ENCODE results near the gene CD300LD. TPM values are rescaled to one million over a fixed set of nuclear protein-coding genes. Genes with fewer than 3 reads are reported as not detected.

The CD300LD gene
- total and polyA plus RNA-seq, 2 experiments from 2014 or later = not detected

DNA sequence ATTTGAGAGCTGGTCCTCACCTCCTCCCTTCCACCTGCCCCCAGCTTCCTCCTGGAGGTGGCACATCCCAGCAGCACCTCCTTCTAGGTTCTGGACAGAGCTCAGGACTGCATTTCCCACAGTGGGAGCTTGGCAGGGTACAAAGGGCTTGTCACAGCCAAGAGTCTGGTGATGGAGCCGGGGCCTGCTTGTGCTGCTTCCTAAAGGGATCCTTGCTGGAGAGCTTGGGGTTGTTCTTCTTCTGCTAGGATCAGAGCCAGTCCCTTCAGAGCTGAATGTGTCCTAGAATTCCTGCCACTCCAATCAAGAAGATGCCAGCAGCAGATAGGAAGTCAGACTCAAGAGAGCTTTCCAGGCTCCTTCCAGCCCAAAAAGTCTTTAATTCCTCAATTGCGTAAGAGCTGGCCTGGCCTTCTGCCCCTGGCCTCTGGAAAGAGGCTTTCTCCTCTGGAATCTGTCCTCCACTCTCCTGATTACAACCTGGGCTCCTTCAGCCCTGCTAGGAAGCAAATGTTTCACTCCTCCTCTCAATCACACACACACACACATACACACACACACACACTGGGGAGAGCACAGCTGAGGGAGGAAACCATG is 27.1 kb upstream of the CD300LD start:
- no peak overlapping the region for H2AFZ ChIP-seq
- no peak overlapping the region for H3K4me3 ChIP-seq
- no peaks in the 10 kb centered on the region for H4K20me1 ChIP-seq (ENCODE audit: insufficient read depth, poor library complexity, severe bottlenecking)
- H3K79me2 ChIP-seq = no peaks in the 10 kb centered on the region
- no peaks in the 10 kb centered on the region for H3K9me2 ChIP-seq (replicated peaks; ENCODE audit: insufficient read depth)
- 71% methylated on average over 2 of the region's 2 CpGs for WGBS (ENCODE audit: low lambda C conversion rate, missing lambda C conversion rate)
- H3K9me3 ChIP-seq (ENCODE audit: low read depth) = no peaks in the 10 kb centered on the region
- no peaks in the 10 kb centered on the region for H3K27me3 ChIP-seq
- peak; percentile 19 for DNase-seq (ENCODE audit: low spot score)
- no peak for TF ChIP-seq EZH2 (IDR thresholded peaks at IDR 0.05; ENCODE audit: borderline replicate concordance)
- TF ChIP-seq EZH2phosphoT487 (IDR thresholded peaks at IDR 0.05; ENCODE audit: low read depth, severe bottlenecking, unreplicated experiment) = no peak
- no peak for TF ChIP-seq CTCF (IDR thresholded peaks at IDR 0.05; ENCODE audit: poor library complexity)
- no peaks in the 10 kb centered on the region for H3K4me1 ChIP-seq (ENCODE audit: insufficient read depth)
- no peak overlapping the region for H3K4me2 ChIP-seq
- no peaks in the 10 kb centered on the region for H3K36me3 ChIP-seq (replicated peaks; ENCODE audit: insufficient read depth, low read depth)
- no peak overlapping the region for H3K27ac ChIP-seq

DNA sequence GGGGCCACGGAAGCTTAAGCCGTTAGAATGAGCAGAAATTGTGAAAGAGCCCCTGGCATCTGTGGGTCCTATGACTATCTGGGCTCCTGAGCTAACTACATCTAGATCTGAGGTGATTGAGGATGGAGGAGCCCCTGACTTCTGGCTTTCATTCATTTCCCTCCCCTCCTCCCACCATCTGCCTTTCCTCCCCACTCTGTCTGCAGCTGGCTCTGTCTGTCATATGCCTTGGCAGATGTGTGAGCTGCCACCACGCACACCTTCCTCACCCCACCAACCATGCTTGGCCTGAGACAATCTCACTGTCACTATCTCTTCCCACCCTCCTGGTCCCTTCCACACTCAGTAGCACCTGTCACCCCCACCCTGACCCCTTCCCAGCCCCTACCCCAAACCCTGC is 26.4 kb upstream of the CD300LD start:
- DNase-seq (ENCODE audit: low spot score) = no peak
- TF ChIP-seq EZH2 (IDR thresholded peaks at IDR 0.05; ENCODE audit: borderline replicate concordance) = no peak
- TF ChIP-seq CTCF (IDR thresholded peaks at IDR 0.05; ENCODE audit: poor library complexity) = no peak
- TF ChIP-seq EZH2phosphoT487 (IDR thresholded peaks at IDR 0.05; ENCODE audit: low read depth, severe bottlenecking, unreplicated experiment) = no peak
- Histone ChIP-seq H3K36me3 (replicated peaks; ENCODE audit: insufficient read depth, low read depth) (no peaks in the 10 kb centered on the region), H3K27me3 (no peaks in the 10 kb centered on the region), H3K27ac (no peak overlapping the region), H3K79me2 (no peaks in the 10 kb centered on the region), H3K9me3 (ENCODE audit: low read depth) (no peaks in the 10 kb centered on the region), H3K4me3 (no peak overlapping the region), H3K4me2 (no peak overlapping the region), H2AFZ (no peak overlapping the region), H3K4me1 (ENCODE audit: insufficient read depth) (no peaks in the 10 kb centered on the region), H3K9me2 (replicated peaks; ENCODE audit: insufficient read depth) (no peaks in the 10 kb centered on the region), H4K20me1 (ENCODE audit: insufficient read depth, poor library complexity, severe bottlenecking) (no peaks in the 10 kb centered on the region)
- 66% methylated on average over 3 of the region's 3 CpGs for WGBS (ENCODE audit: low lambda C conversion rate, missing lambda C conversion rate)

DNA sequence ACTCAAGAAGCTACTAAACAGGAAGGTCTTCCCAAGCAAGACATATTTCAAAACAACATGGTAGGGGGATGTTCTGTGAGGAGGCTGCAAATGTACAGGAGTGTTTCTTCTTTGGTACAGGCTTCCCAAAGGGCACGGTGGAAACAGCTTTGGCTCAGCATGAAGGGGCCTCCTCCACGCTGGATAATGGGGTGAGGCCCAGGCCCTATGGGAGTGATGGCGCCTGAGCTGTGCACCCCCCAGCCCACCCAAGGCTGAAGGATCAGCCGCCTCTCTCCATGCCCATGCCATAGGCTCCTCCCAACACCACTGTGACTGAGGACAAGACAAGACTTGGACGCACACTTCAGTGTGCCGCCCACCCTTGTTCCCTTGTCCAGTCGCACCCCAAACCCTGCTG is 24.6 kb upstream of the CD300LD start:
- no peaks in the 10 kb centered on the region for H3K9me2 ChIP-seq (replicated peaks; ENCODE audit: insufficient read depth)
- TF ChIP-seq EZH2phosphoT487 (IDR thresholded peaks at IDR 0.05; ENCODE audit: low read depth, severe bottlenecking, unreplicated experiment) = no peak
- no peak for TF ChIP-seq EZH2 (IDR thresholded peaks at IDR 0.05; ENCODE audit: borderline replicate concordance)
- no peak for TF ChIP-seq CTCF (IDR thresholded peaks at IDR 0.05; ENCODE audit: poor library complexity)
- DNase-seq (ENCODE audit: low spot score) = no peak
- no peaks in the 10 kb centered on the region for H4K20me1 ChIP-seq (ENCODE audit: insufficient read depth, poor library complexity, severe bottlenecking)
- WGBS (ENCODE audit: low lambda C conversion rate, missing lambda C conversion rate) = 95% methylated on average over 7 of the region's 7 CpGs
- no peak overlapping the region for H3K4me2 ChIP-seq
- H3K79me2 ChIP-seq = no peaks in the 10 kb centered on the region
- no peak overlapping the region for H3K4me3 ChIP-seq
- no peaks in the 10 kb centered on the region for H3K36me3 ChIP-seq (replicated peaks; ENCODE audit: insufficient read depth, low read depth)
- no peak overlapping the region for H2AFZ ChIP-seq
- H3K27ac ChIP-seq = no peak overlapping the region
- no peaks in the 10 kb centered on the region for H3K27me3 ChIP-seq
- no peaks in the 10 kb centered on the region for H3K9me3 ChIP-seq (ENCODE audit: low read depth)
- H3K4me1 ChIP-seq (ENCODE audit: insufficient read depth) = no peaks in the 10 kb centered on the region
